H1 (cell line): ENCODE measurements around the gene CRADD. TPM values are rescaled to one million over a fixed set of nuclear protein-coding genes. Genes with fewer than 3 reads are reported as not detected.

Experiments used
- CTCF ChIA-PET: fragments of 300-600 bp; sonication (Branson Sonifier 250); formaldehyde crosslinking; loops from one replicate; lab custom pipeline; 2021; ENCODE audit not compliant: partially characterized antibody; lab: Charles Lee
- POLR2A ChIA-PET: fragments of 300-600 bp; sonication (Branson Sonifier 250); formaldehyde crosslinking; loops from one replicate; lab custom pipeline; 2021; ENCODE audit warnings: inconsistent platforms; ENCODE audit not compliant: partially characterized antibody; lab: Charles Lee
- DNase-seq, 2 experiments: peaks; one replicate each; pipeline versions ENCODE4 v3.0.0 to v3.0.0-alpha.2; 2010 to 2022; ENCODE audit warnings: low spot score in 2 of 2, low read depth in 1 of 2, mixed read lengths in 1 of 2
- FAIRE-seq: peaks from 2 replicates; lab custom pipeline; 2011; peaks lifted over from hg19 to GRCh38; lab: Jason Lieb, UNC
- H2AFZ ChIP-seq: 2 replicates; pipeline ENCODE4 v1.8.1; 2012; ENCODE audit warnings: low read length, inconsistent platforms
- H2AK5ac ChIP-seq: 2 replicates; pipeline ENCODE4 v1.6.1; 2013; ENCODE audit warnings: low read depth, low read length
- H2BK120ac ChIP-seq: replicated peaks from 2 replicates; pipeline ENCODE3; 2013; ENCODE audit warnings: low read depth, low read length, inconsistent platforms
- H2BK12ac ChIP-seq: 2 replicates; pipeline ENCODE4 v1.6.1; 2013; ENCODE audit warnings: low read depth, low read length
- H2BK15ac ChIP-seq: 2 replicates; pipeline ENCODE4 v1.6.1; 2013; ENCODE audit warnings: low read length
- H2BK20ac ChIP-seq: 2 replicates; pipeline ENCODE4 v1.6.1; 2013; ENCODE audit warnings: low read length
- H2BK5ac ChIP-seq: 2 replicates; pipeline ENCODE4 v1.6.1; 2013; ENCODE audit warnings: low read depth, low read length
- H3K14ac ChIP-seq: 2 replicates; pipeline ENCODE4 v1.6.1; 2013; ENCODE audit warnings: inconsistent platforms; ENCODE audit not compliant: insufficient read length
- H3K18ac ChIP-seq: 2 replicates; pipeline ENCODE4 v1.6.1; 2013; ENCODE audit warnings: low read length; ENCODE audit errors: extremely low read depth
- H3K23ac ChIP-seq: 2 replicates; pipeline ENCODE4 v1.6.1; 2013; ENCODE audit warnings: inconsistent platforms; ENCODE audit not compliant: insufficient read length
- H3K23me2 ChIP-seq: 2 replicates; pipeline ENCODE4 v1.6.1; 2013; ENCODE audit warnings: low read depth, low read length
- H3K27ac ChIP-seq: 2 replicates; pipeline ENCODE4 v1.6.1; 2011; ENCODE audit warnings: low read depth, low read length, inconsistent platforms
- H3K27me3 ChIP-seq, 4 experiments: replicated peaks in 1 of 4; 1 replicate in 1 of 4; 2 replicates in 3 of 4; pipeline versions ENCODE4 v1.6.1 to v1.8.1; 2011 to 2013; ENCODE audit warnings: low read length in 3 of 4, mild to moderate bottlenecking in 3 of 4, inconsistent platforms in 2 of 4, mixed read lengths in 2 of 4, moderate library complexity in 1 of 4; ENCODE audit not compliant: control insufficient read depth in 3 of 4, insufficient read depth in 3 of 4; ENCODE audit errors: extremely low read depth in 1 of 4
- H3K36me3 ChIP-seq, 4 experiments: 2 replicates each; pipeline versions ENCODE4 v1.6.1 to v1.8.1; 2011 to 2013; ENCODE audit warnings: mild to moderate bottlenecking in 4 of 4, low read length in 3 of 4, moderate library complexity in 2 of 4, control low read depth in 1 of 4, inconsistent platforms in 1 of 4; ENCODE audit not compliant: insufficient read depth in 4 of 4, control insufficient read depth in 2 of 4
- H3K4ac ChIP-seq: replicated peaks from 2 replicates; pipeline ENCODE3; 2013; ENCODE audit warnings: low read length, low read depth, mixed read lengths, inconsistent platforms; ENCODE audit not compliant: insufficient read length
- H3K4me1 ChIP-seq, 4 experiments: replicated peaks in 1 of 4; 1 replicate in 1 of 4; 2 replicates in 3 of 4; pipeline versions ENCODE4 v1.6.1 to v1.8.1; 2011 to 2013; ENCODE audit warnings: low read length in 3 of 4, inconsistent platforms in 2 of 4, mixed read lengths in 1 of 4; ENCODE audit not compliant: insufficient read depth in 4 of 4, control insufficient read depth in 3 of 4
- H3K4me2 ChIP-seq, 2 experiments: 2 replicates each; pipeline versions ENCODE4 v1.6.1 to v1.8.1; 2011 to 2013; ENCODE audit warnings: low read depth in 2 of 2, low read length in 2 of 2, control low read depth in 1 of 2, inconsistent platforms in 1 of 2, mild to moderate bottlenecking in 1 of 2; ENCODE audit not compliant: insufficient read depth in 1 of 2
- H3K4me3 ChIP-seq, 4 experiments: fragments of 200-600, 300-600 bp in 1 of 4; sonication (generic), shearing (Covaris generic), sonication (Bioruptor Twin) in 1 of 4; 2 replicates each; pipeline versions ENCODE4 v1.5.1 to v1.8.1; 2011 to 2016; ENCODE audit warnings: low read length in 4 of 4, low read depth in 3 of 4, control low read depth in 2 of 4, inconsistent platforms in 2 of 4, mild to moderate bottlenecking in 2 of 4, mixed read lengths in 1 of 4, moderate library complexity in 1 of 4; ENCODE audit not compliant: insufficient read depth in 2 of 4; ENCODE audit errors: extremely low read depth in 1 of 4
- H3K56ac ChIP-seq: replicated peaks from 2 replicates; pipeline ENCODE3; 2013; ENCODE audit warnings: low read depth, mild to moderate bottlenecking, mixed read lengths, low read length, inconsistent platforms; ENCODE audit not compliant: insufficient read length
- H3K79me1 ChIP-seq: 2 replicates; pipeline ENCODE4 v1.6.1; 2013; ENCODE audit warnings: low read depth, low read length, control low read depth
- H3K79me2 ChIP-seq, 2 experiments: 2 replicates each; pipeline versions ENCODE4 v1.6.1 to v1.8.1; 2012 to 2013; ENCODE audit warnings: low read length in 2 of 2, mild to moderate bottlenecking in 2 of 2, inconsistent platforms in 1 of 2; ENCODE audit not compliant: insufficient read depth in 2 of 2, control insufficient read depth in 1 of 2
- H3K9ac ChIP-seq, 4 experiments: replicated peaks in 1 of 4; 1 replicate in 1 of 4; 2 replicates in 3 of 4; pipeline versions ENCODE4 v1.6.1 to v1.8.1; 2011 to 2013; ENCODE audit warnings: low read depth in 3 of 4, low read length in 3 of 4, control low read depth in 2 of 4, mild to moderate bottlenecking in 2 of 4, moderate library complexity in 2 of 4, inconsistent platforms in 1 of 4; ENCODE audit errors: extremely low read depth in 1 of 4
- H3K9me3 ChIP-seq, 2 experiments: 2 replicates each; pipeline versions ENCODE4 v1.6.1 to v1.8.1; 2012 to 2013; ENCODE audit warnings: mild to moderate bottlenecking in 2 of 2, moderate library complexity in 2 of 2, control low read depth in 1 of 2, inconsistent platforms in 1 of 2, low read depth in 1 of 2, low read length in 1 of 2, mixed read lengths in 1 of 2; ENCODE audit not compliant: insufficient read depth in 2 of 2
- H4K20me1 ChIP-seq, 2 experiments: replicated peaks in 1 of 2; 2 replicates each; pipeline versions ENCODE3 to v1.8.1; 2011 to 2013; ENCODE audit warnings: inconsistent platforms in 2 of 2, low read length in 2 of 2, mild to moderate bottlenecking in 1 of 2; ENCODE audit not compliant: insufficient read depth in 2 of 2, control insufficient read depth in 1 of 2
- H4K5ac ChIP-seq: 2 replicates; pipeline ENCODE4 v1.6.1; 2013; ENCODE audit warnings: low read length, low read depth, mixed read lengths, inconsistent platforms; ENCODE audit not compliant: insufficient read length
- H4K8ac ChIP-seq: 2 replicates; pipeline ENCODE4 v1.8.0; 2013; ENCODE audit warnings: mild to moderate bottlenecking, moderate library complexity, low read length, inconsistent platforms; ENCODE audit not compliant: insufficient read depth; ENCODE audit errors: extremely low read depth
- H4K91ac ChIP-seq: replicated peaks from 2 replicates; pipeline ENCODE3; 2013; ENCODE audit warnings: low read length, mixed read lengths, inconsistent platforms; ENCODE audit not compliant: insufficient read length
- CBX8 ChIP-seq: fragments of 300-800, 300-1000 bp; sonication (generic); IDR thresholded peaks from 2 replicates; pipeline ENCODE4 v1.7.1; 2016; ENCODE audit warnings: low read depth, low read length, borderline replicate concordance
- CHD2 ChIP-seq: IDR thresholded peaks from 2 replicates; pipeline ENCODE4 v1.6.1; 2012; ENCODE audit warnings: low read length, improper control_type of control experiment
- GABPA ChIP-seq: IDR thresholded peaks from 2 replicates; pipeline ENCODE4 v1.6.1; 2011; ENCODE audit warnings: mild to moderate bottlenecking, low read length, moderate library complexity, borderline replicate concordance; ENCODE audit not compliant: insufficient read depth
- JUND ChIP-seq: IDR thresholded peaks from 2 replicates; pipeline ENCODE4 v1.6.1; 2011; ENCODE audit warnings: mild to moderate bottlenecking, improper control_type of control experiment, low read length
- MAFK ChIP-seq: IDR thresholded peaks from 2 replicates; pipeline ENCODE4 v1.6.1; 2012; ENCODE audit warnings: low read depth, mild to moderate bottlenecking, improper control_type of control experiment, low read length
- WGBS, 2 experiments: shearing (Covaris generic) in 1 of 2; methylation state at CpG; one replicate each; pipeline versions ENCODE4 v1.1.6 to v1.1.7; 2013 to 2015; ENCODE audit warnings: low lambda C conversion rate in 2 of 2, mixed read lengths in 2 of 2, inconsistent platforms in 1 of 2, low coverage in 1 of 2, missing lambda C conversion rate in 1 of 2; ENCODE audit not compliant: insufficient replicate concordance in 2 of 2, insufficient coverage in 1 of 2, insufficient read length in 1 of 2; ENCODE audit errors: extremely low coverage in 1 of 2, missing lambda C conversion rate in 1 of 2; 5-methylcytosine and 5-hydroxymethylcytosine counted together
- polyA plus RNA-seq, 7 experiments: library from polyadenylated mRNA; depleted of rRNA in 3 of 7; stranded (reverse) in 5 of 7; unstranded in 2 of 7; fragments of >200 nt in 5 of 7; fragments of 200-250 nt in 2 of 7; gene quantifications; 1 replicate in 5 of 7; 2 replicates in 1 of 7; 4 replicates in 1 of 7; pipeline versions ENCODE4 v1.2.1 to v1.2.3, GENCODE V29; 2011 to 2013; ENCODE audit warnings: missing spikeins in 2 of 7, mixed read lengths in 2 of 7
- total RNA-seq: library from RNA; stranded (reverse); fragmentation: NEBNext Ultra II Directional; extraction: Animal tissue kit (Norgen Biotek cat#: 25700); gene quantifications from 2 replicates; pipeline ENCODE4 v1.2.1, GENCODE V29; 2021
- TF ChIP-seq, protein P1 (sequence below): IDR thresholded peaks from 2 replicates; pipeline ENCODE4 v1.6.1; 2012; ENCODE audit warnings: inconsistent platforms

CRADD gene
- total and polyA plus RNA-seq, 2 of the 8 experiments (the other 6 are each of a cell fraction or from before 2014, with no cell fraction given): 8.1 to 15.4 TPM

- Histone ChIP-seq H3K9ac (no peak overlapping the region), H3K14ac (no peak overlapping the region), H4K20me1 (no peaks in the 10 kb centered on the region), H2AK5ac (no peak overlapping the region), H3K23me2 (no peaks in the 10 kb centered on the region), H4K91ac (no peak overlapping the region), H3K4ac (no peak overlapping the region), H4K8ac (no peak overlapping the region), H2BK12ac (no peak overlapping the region), H3K79me1 (no peaks in the 10 kb centered on the region), H3K27me3 (no peaks in the 10 kb centered on the region), H3K56ac (no peak overlapping the region), H2BK20ac (no peak overlapping the region), H3K4me3 (no peak overlapping the region), H2BK15ac (no peak overlapping the region), H2BK5ac (no peak overlapping the region), H3K36me3 (no peaks in the 10 kb centered on the region; a peak in 1 of 8 replicates), H3K4me2 (no peak overlapping the region), H3K27ac (no peak overlapping the region), H3K23ac (no peak overlapping the region), H3K18ac (no peak overlapping the region), H3K4me1 (peaks cover 0 to 2% (median 0%) of the 10 kb centered on the region in 4 experiments; a peak in 1 of 7 replicates), H2AFZ (no peak overlapping the region), H2BK120ac (no peak overlapping the region), H3K9me3 (no peaks in the 10 kb centered on the region), H3K79me2 (no peaks in the 10 kb centered on the region), H4K5ac (no peak overlapping the region)
- DNase-seq: no peak
- POLR2A ChIA-PET: no interaction called here
- CTCF ChIA-PET: interaction anchor here (1.0 to 1.1 kb wide), 2 partner anchors 9 to 203 kb away, joined by 3 read pairs; no protein-coding TSS in a partner anchor
- 86% methylated on average over 3 of the region's 3 CpGs; no CpG with 5 or more reads in 1 of the 2 experiments for WGBS, 2 experiments
- TF ChIP-seq CBX8 (no peak), MAFK (no peak), GABPA (no peak), JUND (no peak), CHD2 (no peak)
- TF ChIP-seq, protein P1, sequence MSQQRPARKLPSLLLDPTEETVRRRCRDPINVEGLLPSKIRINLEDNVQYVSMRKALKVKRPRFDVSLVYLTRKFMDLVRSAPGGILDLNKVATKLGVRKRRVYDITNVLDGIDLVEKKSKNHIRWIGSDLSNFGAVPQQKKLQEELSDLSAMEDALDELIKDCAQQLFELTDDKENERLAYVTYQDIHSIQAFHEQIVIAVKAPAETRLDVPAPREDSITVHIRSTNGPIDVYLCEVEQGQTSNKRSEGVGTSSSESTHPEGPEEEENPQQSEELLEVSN: no peak
- FAIRE-seq: no peak
These were observed 95.0 kb downstream of the CRADD start for GRCh38 chr12:93772003-93772700.
